Activated T-helper 17 cell treated with anti-CD3 and anti-CD28 coated beads, Interleukin-2, amount 50 U/mL, for 72 hours (primary cell): ENCODE data around the gene MIS18BP1. TPM values are rescaled to one million over a fixed set of nuclear protein-coding genes. Genes with fewer than 3 reads are reported as not detected.

ENCODE experiments used
- ATAC-seq: fragments of 150-1000 bp; cut with Tn5 transposase; replicated peaks from 2 replicates; pipeline ENCODE4 v1.10.0; 2021; ENCODE audit warnings: mild to moderate bottlenecking, moderate library complexity
- H3K27ac Mint-ChIP-seq: one replicate; pipeline ENCODE4 v1.8.0; 2022; ENCODE audit warnings: mixed read lengths
- H3K27me3 Mint-ChIP-seq: one replicate; pipeline ENCODE4 v1.8.0; 2022; ENCODE audit warnings: mixed read lengths
- H3K36me3 Mint-ChIP-seq: one replicate; pipeline ENCODE4 v1.8.0; 2022; ENCODE audit warnings: low read depth, mild to moderate bottlenecking, mixed read lengths
- H3K4me1 Mint-ChIP-seq: one replicate; pipeline ENCODE4 v1.8.0; 2022; ENCODE audit warnings: mixed read lengths
- H3K4me3 Mint-ChIP-seq: one replicate; pipeline ENCODE4 v1.8.0; 2022; ENCODE audit warnings: mild to moderate bottlenecking, mixed read lengths
- H3K9me3 Mint-ChIP-seq: one replicate; pipeline ENCODE4 v1.8.0; 2022; ENCODE audit warnings: mixed read lengths
- total RNA-seq, 2 donors: library from RNA; stranded (reverse); gene quantifications; one replicate each; pipeline ENCODE4 v1.2.3, GENCODE V29; 2022

MIS18BP1 gene
- total RNA-seq, 2 donors from 2014 or later = 52.2 to 75.7 TPM

- Mint-ChIP-seq H3K4me3 (no peak overlapping the region), H3K27ac (no peak overlapping the region), H3K4me1 (peaks cover 4% of the 10 kb centered on the region), H3K27me3 (no peaks in the 10 kb centered on the region), H3K9me3 (no peaks in the 10 kb centered on the region), H3K36me3 (peaks cover 67% of the 10 kb centered on the region)
- ATAC-seq = no peak
Measured at GRCh38 chr14:45212231-45212630, 40.8 kb downstream of the MIS18BP1 start.

- ATAC-seq = no peak
- Mint-ChIP-seq H3K27me3 (no peaks in the 10 kb centered on the region), H3K4me1 (peaks cover 4% of the 10 kb centered on the region), H3K9me3 (no peaks in the 10 kb centered on the region), H3K27ac (no peak overlapping the region), H3K36me3 (peaks cover 67% of the 10 kb centered on the region), H3K4me3 (no peak overlapping the region)
Measured at GRCh38 chr14:45211295-45211694, 41.7 kb downstream of the MIS18BP1 start.

DNA sequence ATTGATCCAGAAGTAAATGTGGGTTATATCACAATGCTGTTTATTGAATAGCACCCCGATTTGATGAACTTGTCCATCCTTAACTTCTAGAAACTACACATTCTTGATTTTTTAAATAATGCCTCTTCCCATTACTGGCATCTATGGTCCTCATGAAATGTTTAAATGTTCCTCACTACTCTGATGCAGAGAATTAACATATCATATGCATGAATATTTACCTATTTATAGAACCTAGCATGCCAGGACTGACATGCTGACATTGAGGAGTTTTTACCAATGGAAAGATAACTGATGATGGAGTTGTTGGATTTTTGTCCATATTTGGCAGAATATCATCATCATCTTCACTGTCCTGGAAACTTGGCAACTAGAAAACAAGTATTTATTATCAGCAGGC is 42.8 kb downstream of the MIS18BP1 start:
- Mint-ChIP-seq H3K9me3 (no peaks in the 10 kb centered on the region), H3K4me1 (peaks cover 4% of the 10 kb centered on the region), H3K27ac (no peak overlapping the region), H3K4me3 (no peak overlapping the region), H3K27me3 (no peaks in the 10 kb centered on the region), H3K36me3 (peaks cover 74% of the 10 kb centered on the region)
- ATAC-seq = no peak

- H3K9me3 Mint-ChIP-seq = no peaks in the 10 kb centered on the region
- no peak overlapping the region for H3K4me3 Mint-ChIP-seq
Measured at GRCh38 chr14:45204241-45204640, 48.8 kb downstream of the MIS18BP1 start.

DNA sequence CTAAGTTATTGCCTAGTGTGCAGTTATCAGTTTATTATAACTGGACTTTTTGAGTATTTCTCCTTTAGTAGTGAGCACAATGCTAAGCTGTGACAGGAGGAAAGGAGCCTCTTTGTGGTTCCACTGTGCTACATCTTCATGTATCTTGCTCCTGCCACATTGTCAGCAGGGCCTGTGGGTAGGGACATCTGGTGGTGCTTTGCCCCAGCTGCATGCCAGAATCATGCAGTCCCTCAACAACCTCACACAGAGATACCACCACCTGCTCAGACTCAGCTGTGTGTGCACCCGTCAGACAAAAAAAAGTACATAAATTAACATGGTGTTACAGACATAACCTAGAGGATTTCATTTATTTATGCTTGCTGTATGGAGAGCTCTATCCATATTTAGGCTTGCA is 51.1 kb downstream of the MIS18BP1 start:
- no peak overlapping the region for H3K27ac Mint-ChIP-seq
- H3K4me3 Mint-ChIP-seq = no peak overlapping the region
- no peaks in the 10 kb centered on the region for H3K9me3 Mint-ChIP-seq
- ATAC-seq = peak; percentile 48
- no peaks in the 10 kb centered on the region for H3K27me3 Mint-ChIP-seq
- H3K4me1 Mint-ChIP-seq = no peaks in the 10 kb centered on the region
- H3K36me3 Mint-ChIP-seq = peaks cover 57% of the 10 kb centered on the region

More at GRCh38 chr14:45204241-45204640, 48.8 kb downstream of the MIS18BP1 start:
- H3K27me3 Mint-ChIP-seq = no peaks in the 10 kb centered on the region
- ATAC-seq = no peak
- no peak overlapping the region for H3K27ac Mint-ChIP-seq
- H3K36me3 Mint-ChIP-seq = peaks cover 69% of the 10 kb centered on the region
- no peaks in the 10 kb centered on the region for H3K4me1 Mint-ChIP-seq

DNA sequence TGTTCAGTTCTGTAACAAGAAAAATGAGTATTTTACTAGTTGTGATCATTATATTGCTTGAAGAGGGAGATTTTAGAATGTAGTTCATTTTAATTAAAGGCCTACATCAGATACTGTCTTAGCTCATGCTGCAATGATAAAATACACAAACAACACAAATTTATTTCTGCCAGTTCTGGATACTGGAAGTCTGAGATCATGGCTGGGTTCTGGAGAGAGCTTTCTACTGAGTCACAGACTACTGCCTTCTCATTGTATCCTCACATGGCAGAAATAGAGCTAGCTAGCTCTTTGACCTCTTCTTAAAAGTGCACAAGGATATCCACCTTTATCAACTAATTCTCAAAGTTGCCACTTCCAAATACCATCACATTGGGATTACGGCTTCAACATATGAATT is 53.8 kb downstream of the MIS18BP1 start:
- no peak for ATAC-seq
- Mint-ChIP-seq H3K36me3 (peaks cover 50% of the 10 kb centered on the region), H3K4me1 (peaks cover 7% of the 10 kb centered on the region), H3K9me3 (no peaks in the 10 kb centered on the region), H3K4me3 (no peak overlapping the region), H3K27me3 (no peaks in the 10 kb centered on the region), H3K27ac (no peak overlapping the region)

GRCh38 chr14:45198551-45198950 is 54.5 kb downstream of the MIS18BP1 start:
- peaks cover 7% of the 10 kb centered on the region for H3K4me1 Mint-ChIP-seq
- H3K27me3 Mint-ChIP-seq = no peaks in the 10 kb centered on the region
- no peak overlapping the region for H3K4me3 Mint-ChIP-seq
- no peaks in the 10 kb centered on the region for H3K9me3 Mint-ChIP-seq
- H3K36me3 Mint-ChIP-seq = peaks cover 43% of the 10 kb centered on the region
- H3K27ac Mint-ChIP-seq = no peak overlapping the region
- no peak for ATAC-seq

GRCh38 chr14:45194964-45195363 is 58.0 kb downstream of the MIS18BP1 start:
- peak; percentile 73 for ATAC-seq
- H3K36me3 Mint-ChIP-seq = peaks cover 22% of the 10 kb centered on the region
- H3K4me1 Mint-ChIP-seq = peaks cover 7% of the 10 kb centered on the region
- peak overlapping the region; percentile 7 for H3K27ac Mint-ChIP-seq
- no peaks in the 10 kb centered on the region for H3K27me3 Mint-ChIP-seq
- no peak overlapping the region for H3K4me3 Mint-ChIP-seq
- H3K9me3 Mint-ChIP-seq = no peaks in the 10 kb centered on the region

- no peak for ATAC-seq
- H3K27ac Mint-ChIP-seq = no peak overlapping the region
- H3K27me3 Mint-ChIP-seq = no peaks in the 10 kb centered on the region
- no peaks in the 10 kb centered on the region for H3K9me3 Mint-ChIP-seq
- peaks cover 15% of the 10 kb centered on the region for H3K36me3 Mint-ChIP-seq
- no peaks in the 10 kb centered on the region for H3K4me1 Mint-ChIP-seq
- no peak overlapping the region for H3K4me3 Mint-ChIP-seq
Measured at GRCh38 chr14:45185100-45185814, 67.7 kb downstream of the MIS18BP1 start.

DNA sequence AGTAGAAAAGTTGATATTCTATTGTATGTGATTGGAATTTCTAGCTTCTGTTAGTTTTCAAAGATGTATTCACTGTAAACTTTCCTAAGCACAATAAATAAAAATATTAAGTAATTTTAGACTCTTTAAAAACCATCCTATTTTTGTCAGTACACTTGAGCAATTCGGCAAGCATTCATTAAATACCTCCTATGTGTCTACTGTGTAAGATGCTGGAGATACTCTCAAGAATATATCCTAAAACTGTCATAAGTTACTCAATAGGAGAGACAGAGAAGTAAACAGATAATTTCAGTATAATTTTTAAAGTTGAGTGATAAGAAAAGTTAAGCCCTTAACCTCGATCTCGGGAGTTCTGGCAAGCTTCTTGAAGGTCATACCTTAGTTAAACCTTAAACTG is 71.2 kb downstream of the MIS18BP1 start:
- Mint-ChIP-seq H3K27ac (no peak overlapping the region), H3K27me3 (no peaks in the 10 kb centered on the region), H3K9me3 (no peaks in the 10 kb centered on the region), H3K4me3 (no peak overlapping the region), H3K36me3 (no peaks in the 10 kb centered on the region), H3K4me1 (no peaks in the 10 kb centered on the region)
- ATAC-seq = no peak

GRCh38 chr14:45181329-45181728 is 71.7 kb downstream of the MIS18BP1 start:
- H3K4me1 Mint-ChIP-seq = no peaks in the 10 kb centered on the region
- H3K27ac Mint-ChIP-seq = no peak overlapping the region
- peaks cover 2% of the 10 kb centered on the region for H3K36me3 Mint-ChIP-seq
- no peaks in the 10 kb centered on the region for H3K9me3 Mint-ChIP-seq
- ATAC-seq = no peak
- no peak overlapping the region for H3K4me3 Mint-ChIP-seq
- no peaks in the 10 kb centered on the region for H3K27me3 Mint-ChIP-seq

DNA sequence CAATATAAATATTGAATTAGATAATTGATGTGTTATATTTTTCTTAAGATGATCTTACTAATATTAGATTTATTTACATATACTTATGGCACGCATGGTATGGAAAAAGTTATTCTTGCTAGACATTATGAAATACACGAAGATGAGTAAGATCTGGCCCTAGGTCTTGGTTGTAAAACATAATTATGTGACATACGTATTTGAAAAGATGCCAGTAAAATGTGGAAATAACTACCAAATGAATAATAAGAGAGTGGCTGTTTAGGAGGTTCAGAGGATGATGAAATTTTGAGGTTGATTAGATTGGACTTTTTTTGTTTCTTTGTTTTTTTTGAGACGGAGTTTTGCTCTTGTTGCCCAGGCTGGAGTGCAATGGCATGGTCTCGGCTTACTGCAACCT is 75.9 kb downstream of the MIS18BP1 start:
- Mint-ChIP-seq H3K9me3 (no peaks in the 10 kb centered on the region), H3K4me3 (no peak overlapping the region), H3K4me1 (no peaks in the 10 kb centered on the region), H3K36me3 (peaks cover 13% of the 10 kb centered on the region), H3K27me3 (no peaks in the 10 kb centered on the region), H3K27ac (no peak overlapping the region)
- no peak for ATAC-seq

DNA sequence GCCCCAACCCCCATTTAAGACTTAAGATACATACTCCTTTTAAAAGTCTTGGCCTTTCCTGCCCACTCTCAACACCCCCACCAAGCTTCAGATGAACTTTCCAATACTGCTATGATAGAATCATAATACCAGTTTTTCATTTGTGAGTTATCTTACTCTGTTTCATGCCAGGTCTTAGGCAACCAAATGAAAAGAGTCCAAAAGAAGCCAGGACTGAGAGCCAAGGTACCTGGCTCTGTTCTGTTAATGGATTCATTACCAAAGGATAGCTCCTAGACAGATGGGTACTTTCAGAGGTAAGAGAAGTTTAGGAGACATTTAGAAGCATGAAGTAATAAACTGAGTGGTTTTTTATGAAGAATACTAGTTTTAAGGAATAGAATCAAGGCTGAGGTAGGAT is 83.1 kb downstream of the MIS18BP1 start:
- H3K27me3 Mint-ChIP-seq = no peaks in the 10 kb centered on the region
- H3K9me3 Mint-ChIP-seq = no peaks in the 10 kb centered on the region
- H3K36me3 Mint-ChIP-seq = peaks cover 22% of the 10 kb centered on the region
- H3K4me3 Mint-ChIP-seq = no peak overlapping the region
- H3K27ac Mint-ChIP-seq = no peak overlapping the region
- no peak for ATAC-seq
- H3K4me1 Mint-ChIP-seq = no peaks in the 10 kb centered on the region

DNA sequence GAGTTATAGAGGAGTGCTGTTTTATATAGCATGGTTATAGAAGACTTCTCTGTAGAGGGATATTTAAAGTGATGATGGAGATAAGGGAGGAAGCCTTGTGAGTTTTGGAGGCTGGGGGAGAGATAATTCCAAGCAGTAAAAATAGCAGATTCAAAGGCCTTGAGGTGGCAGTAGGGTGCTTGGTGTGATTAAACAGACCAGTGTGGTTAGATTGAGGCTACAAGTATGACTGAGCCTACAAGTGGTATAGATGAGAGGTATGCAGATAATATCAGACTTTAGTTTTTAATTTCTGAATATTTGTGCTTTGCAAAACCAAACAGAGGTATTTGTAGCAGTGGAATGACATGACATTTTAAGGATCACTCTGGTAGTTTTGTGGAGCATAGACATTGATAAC is 96.9 kb downstream of the MIS18BP1 start:
- Mint-ChIP-seq H3K4me1 (peaks cover 7% of the 10 kb centered on the region), H3K9me3 (no peaks in the 10 kb centered on the region)

More for the DNA sequence above, 96.9 kb downstream of the MIS18BP1 start:
- no peak overlapping the region for H3K4me3 Mint-ChIP-seq
- no peak overlapping the region for H3K27ac Mint-ChIP-seq
- no peaks in the 10 kb centered on the region for H3K27me3 Mint-ChIP-seq
- peak; percentile 91 for ATAC-seq
- H3K36me3 Mint-ChIP-seq = peaks cover 25% of the 10 kb centered on the region
